Stomach (tissue), 9 donors: ENCODE results near the gene CRACDL. TPM values are rescaled to one million over a fixed set of nuclear protein-coding genes. Genes with fewer than 3 reads are reported as not detected.
"Not testable (repeated sequence)": the region's sequence is repeated elsewhere in the genome, so short reads cannot be mapped to it uniquely, and the experiment has no call there.

Source experiments
- DNase-seq, 2 donors: peaks; one replicate each; pipeline versions ENCODE4 v3.0.0 to v3.0.0-alpha.2; 2013 to 2019
- H3K27ac ChIP-seq, 5 donors: fragments of 200-600 bp in 4 of 5; sonication (generic) in 4 of 5; one replicate each; pipeline ENCODE4 v1.5.1; 2013 to 2019; ENCODE audit warnings: mild to moderate bottlenecking in 1 of 5, moderate library complexity in 1 of 5
- H3K27me3 ChIP-seq, 3 donors: fragments of 200-600 bp; sonication (generic); one replicate each; pipeline ENCODE4 v1.5.1; 2017 to 2019; ENCODE audit warnings: mixed run types in 1 of 3
- H3K36me3 ChIP-seq, 4 donors: fragments of 200-600 bp; sonication (generic); 1 replicate in 3 of 4; 2 replicates in 1 of 4; pipeline ENCODE4 v1.5.1; 2016 to 2019
- H3K4me1 ChIP-seq, 4 donors: fragments of 200-600 bp; sonication (generic); one replicate each; pipeline ENCODE4 v1.5.1; 2016 to 2019
- H3K4me3 ChIP-seq, 4 donors: fragments of 200-600 bp; sonication (generic) in 3 of 4; one replicate each; pipeline ENCODE4 v1.5.1; 2016 to 2019; ENCODE audit warnings: mild to moderate bottlenecking in 1 of 4
- H3K9me3 ChIP-seq, 4 donors: fragments of 200-600 bp; sonication (generic); one replicate each; pipeline ENCODE4 v1.5.1; 2016 to 2019
- EP300 ChIP-seq: sonication (generic); formaldehyde crosslinking; IDR thresholded peaks from one replicate; pipeline ENCODE4 v1.6.1; 2017; ENCODE audit warnings: antibody characterized with exemption
- POLR2A ChIP-seq, 4 donors: fragments of 450-650 bp; IDR thresholded peaks; one replicate each; pipeline ENCODE4 v1.6.1; 2016; ENCODE audit warnings: antibody characterized with exemption in 4 of 4, control low read depth in 2 of 4, mild to moderate bottlenecking in 1 of 4, moderate library complexity in 1 of 4
- POLR2AphosphoS5 ChIP-seq, 3 donors: sonication (generic); formaldehyde crosslinking; IDR thresholded peaks; one replicate each; pipeline ENCODE4 v1.6.1; 2016; ENCODE audit warnings: antibody characterized with exemption in 3 of 3
- WGBS, 5 donors: extraction: QIAGEN DNeasy Blood & Tissue Kit in 3 of 5; methylation state at CpG; one replicate each; pipeline versions ENCODE4 v1.1.5 to v1.1.7; 2013 to 2018; 5-methylcytosine and 5-hydroxymethylcytosine counted together
- intact Hi-C: fragments of 100-400 bp; cut with DNase I; formaldehyde crosslinking; loops from one replicate; pipeline ENCODE4 v1.15.1; 2023; ENCODE audit warnings: low total_unique reads
- polyA plus RNA-seq, 3 donors: library from polyadenylated mRNA; stranded (reverse); fragments of 200-250 nt; gene quantifications; one replicate each; pipeline ENCODE4 v1.2.3, GENCODE V29; 2013
- total RNA-seq, 5 donors: library from RNA; depleted of rRNA; stranded (reverse); fragments of >200 nt; gene quantifications; one replicate each; pipeline versions ENCODE4 v1.1.0 to v1.2.3, GENCODE V29; 2014 to 2016
- TF ChIP-seq, protein P1 (sequence below), 7 experiments: fragments of 450-650 bp in 4 of 7; fragments of 200-600 bp in 3 of 7; sonication (generic) in 3 of 7; IDR thresholded peaks; one replicate each; pipeline ENCODE4 v1.5.1; 2016 to 2019; ENCODE audit warnings: antibody characterized with exemption in 7 of 7, control low read depth in 2 of 7, mild to moderate bottlenecking in 1 of 7
- donor health status: healthy with polysubstance abuse.
- donor health status: Bipolar disorder and iron deficiency.
- donor health status: healthy.

CRACDL gene
- total and polyA plus RNA-seq, 8 donors = 5.4 to 205 (median 7.8) TPM

DNA sequence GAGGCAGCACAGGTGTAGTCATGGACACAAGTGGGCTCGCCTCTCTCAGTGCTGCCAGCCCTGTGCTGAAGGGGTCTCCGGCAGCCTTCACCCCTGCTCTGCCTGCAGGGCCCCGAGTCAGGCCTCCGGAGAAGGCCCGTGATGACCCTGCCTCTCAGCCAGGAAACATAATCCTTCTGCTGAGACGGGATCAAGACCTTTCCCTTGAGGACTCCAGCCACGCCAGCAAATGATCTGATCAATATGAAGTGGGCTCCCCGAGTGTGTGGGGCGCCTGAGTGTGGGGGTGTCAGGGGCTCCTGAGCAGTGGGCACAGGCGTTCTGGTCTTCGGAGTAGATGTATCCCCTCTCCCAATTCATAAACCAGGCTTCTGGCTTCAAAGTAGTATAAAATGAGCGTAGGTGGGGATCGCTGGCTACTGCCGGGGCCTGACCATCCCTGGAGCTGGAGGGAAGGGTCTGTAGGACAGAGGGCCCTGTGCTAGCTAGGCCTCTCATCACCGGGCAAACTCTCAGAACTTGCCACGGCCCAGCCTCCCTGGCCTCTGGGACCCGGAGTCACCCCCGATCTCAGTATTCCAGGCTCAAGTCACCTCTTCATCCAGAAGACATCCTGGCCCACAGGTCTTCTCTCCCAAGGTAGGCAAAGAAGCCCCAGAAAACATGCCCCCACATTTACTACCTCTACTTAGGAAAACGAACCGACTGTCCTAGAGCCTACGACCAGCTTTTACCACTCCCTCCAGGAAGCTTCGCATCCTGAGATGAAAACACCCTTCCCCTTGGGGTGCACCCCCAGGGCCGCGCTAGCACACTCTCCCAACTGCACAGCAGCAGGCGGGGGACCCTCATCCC lies 33.6 kb downstream of the CRACDL start:
- no peak for DNase-seq
- no peak overlapping the region for H3K27ac ChIP-seq
- H3K4me3 ChIP-seq = no peak overlapping the region
- WGBS, 5 donors = 87 to 93% (median 90%) methylated on average over 23 to 25 of the region's 25 CpGs
- H3K36me3 ChIP-seq = no peaks in the 10 kb centered on the region
- no peaks in the 10 kb centered on the region for H3K27me3 ChIP-seq
- TF ChIP-seq EP300 (no peak), POLR2A (IDR thresholded peaks at IDR 0.05) (no peak), POLR2AphosphoS5 (IDR thresholded peaks at IDR 0.05) (no peak)
- TF ChIP-seq, protein P1, sequence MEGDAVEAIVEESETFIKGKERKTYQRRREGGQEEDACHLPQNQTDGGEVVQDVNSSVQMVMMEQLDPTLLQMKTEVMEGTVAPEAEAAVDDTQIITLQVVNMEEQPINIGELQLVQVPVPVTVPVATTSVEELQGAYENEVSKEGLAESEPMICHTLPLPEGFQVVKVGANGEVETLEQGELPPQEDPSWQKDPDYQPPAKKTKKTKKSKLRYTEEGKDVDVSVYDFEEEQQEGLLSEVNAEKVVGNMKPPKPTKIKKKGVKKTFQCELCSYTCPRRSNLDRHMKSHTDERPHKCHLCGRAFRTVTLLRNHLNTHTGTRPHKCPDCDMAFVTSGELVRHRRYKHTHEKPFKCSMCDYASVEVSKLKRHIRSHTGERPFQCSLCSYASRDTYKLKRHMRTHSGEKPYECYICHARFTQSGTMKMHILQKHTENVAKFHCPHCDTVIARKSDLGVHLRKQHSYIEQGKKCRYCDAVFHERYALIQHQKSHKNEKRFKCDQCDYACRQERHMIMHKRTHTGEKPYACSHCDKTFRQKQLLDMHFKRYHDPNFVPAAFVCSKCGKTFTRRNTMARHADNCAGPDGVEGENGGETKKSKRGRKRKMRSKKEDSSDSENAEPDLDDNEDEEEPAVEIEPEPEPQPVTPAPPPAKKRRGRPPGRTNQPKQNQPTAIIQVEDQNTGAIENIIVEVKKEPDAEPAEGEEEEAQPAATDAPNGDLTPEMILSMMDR (IDR thresholded peaks at IDR 0.05) = no peak
- no peaks in the 10 kb centered on the region for H3K9me3 ChIP-seq
- intact Hi-C loops = no loop called here
- H3K4me1 ChIP-seq = no peaks in the 10 kb centered on the region

DNA sequence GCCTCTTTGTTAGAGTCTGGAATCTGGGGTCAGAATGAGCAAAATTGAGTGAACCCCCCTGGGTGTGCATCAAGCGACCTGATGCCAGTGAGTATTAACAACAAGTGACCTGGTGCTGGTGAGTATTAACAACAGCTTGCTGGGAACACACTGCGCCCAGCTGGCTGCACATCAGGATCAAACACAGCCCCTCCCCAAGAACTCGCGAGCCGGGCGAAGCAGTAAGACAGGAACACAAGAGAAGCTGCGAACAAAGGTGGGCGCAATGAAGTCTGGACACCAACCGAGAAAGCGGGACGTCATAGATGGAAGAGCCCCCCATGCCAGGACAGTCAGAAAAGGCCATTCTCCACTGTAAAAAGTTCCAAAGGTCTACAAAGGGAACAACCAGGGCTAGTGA lies 34.3 kb downstream of the CRACDL start:
- intact Hi-C loops = no loop called here
- H3K27me3 ChIP-seq = no peaks in the 10 kb centered on the region
- no peak overlapping the region for H3K4me3 ChIP-seq
- no peaks in the 10 kb centered on the region for H3K36me3 ChIP-seq
- no peaks in the 10 kb centered on the region for H3K4me1 ChIP-seq
- H3K9me3 ChIP-seq = no peaks in the 10 kb centered on the region
- 80 to 92% (median 88%) methylated on average over 11 of the region's 11 CpGs for WGBS, 5 donors
- no peak overlapping the region for H3K27ac ChIP-seq
- no peak for DNase-seq
- TF ChIP-seq, protein P1 (IDR thresholded peaks at IDR 0.05) = no peak
- no peak for TF ChIP-seq POLR2AphosphoS5 (IDR thresholded peaks at IDR 0.05)
- TF ChIP-seq EP300 = no peak
- no peak for TF ChIP-seq POLR2A (IDR thresholded peaks at IDR 0.05)

GRCh38 chr2:98901291-98901690 lies 34.7 kb downstream of the CRACDL start:
- H3K9me3 ChIP-seq = no peaks in the 10 kb centered on the region
- TF ChIP-seq, protein P1 (IDR thresholded peaks at IDR 0.05) = no peak
- TF ChIP-seq POLR2AphosphoS5 (IDR thresholded peaks at IDR 0.05) = no peak
- no peak for TF ChIP-seq POLR2A (IDR thresholded peaks at IDR 0.05)
- TF ChIP-seq EP300 = no peak
- H3K27ac ChIP-seq = no peak overlapping the region
- 73 to 95% (median 95%) methylated on average over 3 of the region's 3 CpGs for WGBS, 5 donors
- intact Hi-C loops = no loop called here
- no peaks in the 10 kb centered on the region for H3K27me3 ChIP-seq
- no peaks in the 10 kb centered on the region for H3K4me1 ChIP-seq
- no peaks in the 10 kb centered on the region for H3K36me3 ChIP-seq
- no peak for DNase-seq
- H3K4me3 ChIP-seq = no peak overlapping the region

GRCh38 chr2:98900721-98901120 lies 35.3 kb downstream of the CRACDL start:
- DNase-seq = no peak
- TF ChIP-seq, protein P1 (IDR thresholded peaks at IDR 0.05) = no peak
- TF ChIP-seq POLR2A (IDR thresholded peaks at IDR 0.05) (no peak), POLR2AphosphoS5 (IDR thresholded peaks at IDR 0.05) (no peak), EP300 (no peak)
- intact Hi-C loops = no loop called here
- Histone ChIP-seq H3K4me1 (no peaks in the 10 kb centered on the region), H3K27me3 (no peaks in the 10 kb centered on the region), H3K27ac (no peak overlapping the region), H3K4me3 (no peak overlapping the region), H3K9me3 (no peaks in the 10 kb centered on the region), H3K36me3 (no peaks in the 10 kb centered on the region)
- whole genome bisulfite sequencing, 5 donors = 75 to 84% (median 77%) methylated on average over 5 to 8 of the region's 8 CpGs

GRCh38 chr2:98899703-98900078 lies 36.3 kb downstream of the CRACDL start:
- intact Hi-C loops, H3K36me3 ChIP-seq, H3K4me1 ChIP-seq, DNase-seq, H3K27ac ChIP-seq, H3K27me3 ChIP-seq, H3K9me3 ChIP-seq, H3K4me3 ChIP-seq: not testable (repeated sequence)
- 83 to 94% (median 93%) methylated on average over 2 of the region's 2 CpGs for WGBS, 5 donors
